Left ventricle myocardium inferior (tissue), 1 donor: ENCODE measurements around the gene OR52A1. TPM values are rescaled to one million over a fixed set of nuclear protein-coding genes. Genes with fewer than 3 reads are reported as not detected.

ENCODE experiments used
- DNase-seq: peaks from one replicate; pipeline ENCODE4 v3.0.0-alpha.2; 2020
- H3K27ac ChIP-seq: fragments of 200-600 bp; replicated peaks from 2 replicates; pipeline ENCODE4 v1.8.0; 2021
- H3K27me3 ChIP-seq: fragments of 200-600 bp; 2 replicates; pipeline ENCODE4 v1.8.0; 2021; ENCODE audit warnings: low read depth
- H3K36me3 ChIP-seq: fragments of 200-600 bp; 2 replicates; pipeline ENCODE4 v1.8.0; 2021
- H3K4me1 ChIP-seq: fragments of 200-600 bp; 2 replicates; pipeline ENCODE4 v1.8.0; 2021
- H3K4me3 ChIP-seq: fragments of 200-600 bp; 2 replicates; pipeline ENCODE4 v1.8.0; 2021; ENCODE audit warnings: mild to moderate bottlenecking, moderate library complexity
- H3K9me3 ChIP-seq: fragments of 200-600 bp; replicated peaks from 2 replicates; pipeline ENCODE4 v1.8.0; 2021
- intact Hi-C: fragments of 100-400 bp; cut with micrococcal nuclease; formaldehyde crosslinking; loops from one replicate; pipeline ENCODE4 v1.11.0; 2022
- total RNA-seq: library from RNA; stranded (reverse); fragmentation: NEBNext Ultra II Directional; extraction: Animal tissue kit (Norgen Biotek cat#: 25700); gene quantifications from one replicate; pipeline ENCODE4 v1.2.1, GENCODE V29; 2021
- TF ChIP-seq, protein P1 (sequence below): fragments of 200-600 bp; IDR thresholded peaks from 2 replicates; pipeline ENCODE4 v1.8.0; 2021; ENCODE audit warnings: antibody characterized with exemption, mild to moderate bottlenecking, borderline replicate concordance
- donor health status: DM: no; HTN: yes; CAD: no; lungs with severe emphysema.

The OR52A1 gene
- total RNA-seq, 1 donor from 2014 or later = not detected

GRCh38 chr11:5196731-5197130 is 42.2 kb upstream of the OR52A1 start:
- Histone ChIP-seq H3K4me3 (no peak overlapping the region), H3K4me1 (no peaks in the 10 kb centered on the region), H3K27me3 (peaks cover 4% of the 10 kb centered on the region), H3K36me3 (no peaks in the 10 kb centered on the region), H3K27ac (no peak overlapping the region), H3K9me3 (peaks cover 14% of the 10 kb centered on the region)
- intact Hi-C loops = no loop called here
- TF ChIP-seq, protein P1, sequence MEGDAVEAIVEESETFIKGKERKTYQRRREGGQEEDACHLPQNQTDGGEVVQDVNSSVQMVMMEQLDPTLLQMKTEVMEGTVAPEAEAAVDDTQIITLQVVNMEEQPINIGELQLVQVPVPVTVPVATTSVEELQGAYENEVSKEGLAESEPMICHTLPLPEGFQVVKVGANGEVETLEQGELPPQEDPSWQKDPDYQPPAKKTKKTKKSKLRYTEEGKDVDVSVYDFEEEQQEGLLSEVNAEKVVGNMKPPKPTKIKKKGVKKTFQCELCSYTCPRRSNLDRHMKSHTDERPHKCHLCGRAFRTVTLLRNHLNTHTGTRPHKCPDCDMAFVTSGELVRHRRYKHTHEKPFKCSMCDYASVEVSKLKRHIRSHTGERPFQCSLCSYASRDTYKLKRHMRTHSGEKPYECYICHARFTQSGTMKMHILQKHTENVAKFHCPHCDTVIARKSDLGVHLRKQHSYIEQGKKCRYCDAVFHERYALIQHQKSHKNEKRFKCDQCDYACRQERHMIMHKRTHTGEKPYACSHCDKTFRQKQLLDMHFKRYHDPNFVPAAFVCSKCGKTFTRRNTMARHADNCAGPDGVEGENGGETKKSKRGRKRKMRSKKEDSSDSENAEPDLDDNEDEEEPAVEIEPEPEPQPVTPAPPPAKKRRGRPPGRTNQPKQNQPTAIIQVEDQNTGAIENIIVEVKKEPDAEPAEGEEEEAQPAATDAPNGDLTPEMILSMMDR = no peak
- DNase-seq = no peak

- Histone ChIP-seq H3K4me3 (no peak overlapping the region), H3K36me3 (no peaks in the 10 kb centered on the region), H3K27ac (no peak overlapping the region), H3K27me3 (no peaks in the 10 kb centered on the region), H3K9me3 (peaks cover 14% of the 10 kb centered on the region), H3K4me1 (no peaks in the 10 kb centered on the region)
- no peak for DNase-seq
- intact Hi-C loops = no loop called here
- TF ChIP-seq, protein P1 = no peak
Measured at GRCh38 chr11:5196067-5196466, 41.5 kb upstream of the OR52A1 start.

DNA sequence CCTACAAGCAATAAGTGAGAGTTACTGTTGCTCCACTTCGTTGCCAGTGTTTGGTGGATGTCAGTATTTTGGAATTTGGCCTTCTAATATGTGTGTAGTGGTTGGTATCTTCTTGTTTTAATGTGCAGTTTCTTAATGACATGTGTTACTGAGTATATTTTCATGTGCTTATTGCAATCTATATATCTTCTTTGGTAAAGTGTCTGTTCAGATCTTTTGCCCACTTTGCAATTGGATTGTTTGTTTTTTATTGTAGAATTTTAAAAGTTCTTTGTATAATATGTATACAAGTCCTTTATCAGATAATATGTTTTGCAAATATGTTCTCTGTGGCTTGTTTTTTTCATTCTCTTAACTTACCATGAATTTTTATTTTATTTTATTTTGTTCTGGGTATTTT is 38.2 kb upstream of the OR52A1 start:
- Histone ChIP-seq H3K27ac (no peak overlapping the region), H3K4me1 (no peaks in the 10 kb centered on the region), H3K36me3 (no peaks in the 10 kb centered on the region), H3K27me3 (no peaks in the 10 kb centered on the region), H3K9me3 (peaks cover 26% of the 10 kb centered on the region), H3K4me3 (no peak overlapping the region)
- DNase-seq = no peak
- intact Hi-C loops = no loop called here
- TF ChIP-seq, protein P1 = no peak

DNA sequence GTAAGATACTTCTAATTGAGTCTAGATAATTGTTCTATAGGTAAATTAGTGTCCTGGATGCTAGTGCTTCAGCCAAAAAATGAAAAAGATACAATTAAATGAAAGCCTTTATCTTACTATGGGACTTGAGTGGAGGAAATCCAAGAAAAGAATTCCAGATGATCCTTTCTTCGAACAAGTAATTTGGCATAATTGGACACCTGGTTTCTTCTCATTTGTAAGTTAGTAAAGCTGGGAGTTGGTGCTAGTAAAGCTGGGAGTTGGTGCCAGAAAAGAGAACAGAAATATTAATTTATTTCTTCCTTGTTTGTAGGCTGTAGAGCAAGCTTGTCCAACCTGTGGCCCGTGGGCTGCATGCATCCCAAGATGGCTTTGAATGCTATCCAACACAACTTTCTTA is 33.6 kb upstream of the OR52A1 start:
- H3K4me3 ChIP-seq = no peak overlapping the region
- intact Hi-C loops = no loop called here
- TF ChIP-seq, protein P1 = no peak
- H3K4me1 ChIP-seq = no peaks in the 10 kb centered on the region
- no peaks in the 10 kb centered on the region for H3K36me3 ChIP-seq
- H3K27me3 ChIP-seq = no peaks in the 10 kb centered on the region
- H3K9me3 ChIP-seq = peaks cover 21% of the 10 kb centered on the region
- no peak for DNase-seq
- no peak overlapping the region for H3K27ac ChIP-seq

DNA sequence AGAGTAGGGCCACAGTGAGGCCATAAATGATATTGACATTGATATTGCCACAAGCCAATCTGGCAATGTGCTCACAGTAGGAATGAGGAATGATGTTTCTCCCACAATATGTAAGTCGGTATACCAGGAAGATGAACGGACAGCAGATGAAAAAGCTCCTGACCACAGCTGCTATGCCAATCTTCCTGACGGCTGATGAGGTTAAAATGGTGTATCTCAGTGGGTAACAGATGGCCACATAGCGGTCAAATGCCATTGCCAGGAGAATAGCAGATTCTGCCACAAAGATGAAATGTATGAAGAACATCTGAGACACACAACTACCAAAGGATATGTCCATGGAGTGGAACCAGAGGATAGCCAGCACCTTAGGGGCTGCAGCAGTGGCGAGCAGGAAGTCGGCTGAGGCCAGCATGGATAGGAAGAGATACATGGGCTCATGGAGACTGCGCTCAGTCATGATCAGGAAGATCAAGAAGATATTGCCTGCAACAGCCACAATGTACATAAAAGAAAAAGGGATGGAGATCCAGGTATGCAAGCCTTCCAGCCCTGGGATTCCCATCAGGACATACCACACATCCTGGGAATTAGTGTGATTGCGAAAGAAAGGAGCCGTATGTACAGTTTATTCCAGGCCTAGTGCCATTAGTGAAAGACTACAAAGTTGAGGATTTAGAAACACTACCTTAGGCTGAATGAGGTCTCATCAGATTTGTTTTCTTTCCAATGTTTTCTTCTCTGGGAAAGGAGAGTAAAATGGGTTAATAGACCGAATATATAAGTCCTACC is 23.7 kb upstream of the OR52A1 start:
- H3K27me3 ChIP-seq = no peaks in the 10 kb centered on the region
- H3K4me1 ChIP-seq = no peaks in the 10 kb centered on the region
- intact Hi-C loops = no loop called here
- H3K9me3 ChIP-seq = peaks cover 4% of the 10 kb centered on the region
- TF ChIP-seq, protein P1 = no peak
- H3K4me3 ChIP-seq = no peak overlapping the region
- H3K27ac ChIP-seq = no peak overlapping the region
- no peak for DNase-seq
- no peaks in the 10 kb centered on the region for H3K36me3 ChIP-seq
